ENCODE data around the gene MICOS13.

MICOS13 gene

DNA sequence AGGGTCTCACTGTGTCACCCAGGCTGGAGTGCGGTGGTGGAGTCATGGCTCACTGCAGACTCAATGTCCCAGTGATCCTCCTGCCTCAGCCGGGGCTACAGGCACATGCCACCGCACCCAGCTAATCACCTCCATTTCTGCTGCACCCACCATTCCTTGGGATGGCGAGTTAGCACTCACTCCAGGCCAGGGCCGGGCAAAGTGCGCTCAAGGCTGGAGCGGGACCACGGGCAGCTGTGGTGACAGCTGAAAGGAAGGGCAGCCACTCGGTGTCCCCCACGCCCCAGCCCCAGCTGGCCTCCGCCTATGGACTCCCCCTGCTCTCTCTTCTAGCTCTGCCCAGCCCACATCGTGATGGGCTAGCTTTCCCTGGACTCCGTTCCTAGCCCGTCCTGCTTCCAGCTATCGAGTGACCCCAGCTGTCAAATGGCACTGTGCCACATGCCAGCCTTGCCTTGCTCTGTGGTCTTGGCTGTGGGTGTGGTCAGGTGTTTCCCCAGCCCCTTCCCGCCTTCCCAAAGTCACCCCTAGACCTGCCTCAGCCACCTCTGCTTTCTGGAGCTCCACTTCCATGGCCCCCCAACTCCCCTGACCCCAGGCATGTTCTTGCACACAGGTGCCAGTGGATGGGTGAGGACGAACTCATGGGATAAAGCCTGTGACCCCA is 4.1 kb downstream of the MICOS13 start:
- no peak for DNase-seq
- TF ChIP-seq, protein P1, sequence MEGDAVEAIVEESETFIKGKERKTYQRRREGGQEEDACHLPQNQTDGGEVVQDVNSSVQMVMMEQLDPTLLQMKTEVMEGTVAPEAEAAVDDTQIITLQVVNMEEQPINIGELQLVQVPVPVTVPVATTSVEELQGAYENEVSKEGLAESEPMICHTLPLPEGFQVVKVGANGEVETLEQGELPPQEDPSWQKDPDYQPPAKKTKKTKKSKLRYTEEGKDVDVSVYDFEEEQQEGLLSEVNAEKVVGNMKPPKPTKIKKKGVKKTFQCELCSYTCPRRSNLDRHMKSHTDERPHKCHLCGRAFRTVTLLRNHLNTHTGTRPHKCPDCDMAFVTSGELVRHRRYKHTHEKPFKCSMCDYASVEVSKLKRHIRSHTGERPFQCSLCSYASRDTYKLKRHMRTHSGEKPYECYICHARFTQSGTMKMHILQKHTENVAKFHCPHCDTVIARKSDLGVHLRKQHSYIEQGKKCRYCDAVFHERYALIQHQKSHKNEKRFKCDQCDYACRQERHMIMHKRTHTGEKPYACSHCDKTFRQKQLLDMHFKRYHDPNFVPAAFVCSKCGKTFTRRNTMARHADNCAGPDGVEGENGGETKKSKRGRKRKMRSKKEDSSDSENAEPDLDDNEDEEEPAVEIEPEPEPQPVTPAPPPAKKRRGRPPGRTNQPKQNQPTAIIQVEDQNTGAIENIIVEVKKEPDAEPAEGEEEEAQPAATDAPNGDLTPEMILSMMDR (IDR thresholded peaks at IDR 0.05; ENCODE audit: low read depth, low read length), result no peak
- Histone ChIP-seq H3K27me3 (ENCODE audit: insufficient read depth, low read depth, severe bottlenecking) (no peaks in the 10 kb centered on the region), H3K4me3 (ENCODE audit: low read depth, low read length) (no peak overlapping the region), H3K9me3 (ENCODE audit: severe bottlenecking) (no peaks in the 10 kb centered on the region), H3K36me3 (peaks cover 25% of the 10 kb centered on the region), H3K27ac (no peak overlapping the region)

DNA sequence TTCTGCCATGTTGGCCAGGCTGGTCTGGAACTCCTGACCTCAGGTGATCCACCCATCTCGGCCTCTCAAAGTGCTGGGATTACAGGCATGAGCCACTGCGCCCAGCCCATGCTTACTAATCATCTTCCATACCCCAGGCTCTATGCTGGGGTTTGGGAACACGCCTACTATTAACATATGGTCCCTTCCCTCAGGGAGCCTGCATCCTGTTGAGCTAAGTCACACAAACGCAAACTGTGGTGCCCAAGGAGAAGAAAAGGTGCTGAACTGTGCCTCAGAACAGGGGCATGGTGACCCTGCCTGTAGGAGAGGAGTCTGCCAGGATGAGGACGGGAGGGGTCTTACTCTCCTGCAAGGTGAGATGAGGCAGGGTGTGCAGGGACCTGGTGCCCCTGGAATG is 5.6 kb downstream of the MICOS13 start:
- Histone ChIP-seq H3K36me3 (peaks cover 29% of the 10 kb centered on the region), H3K27me3 (ENCODE audit: insufficient read depth, low read depth, severe bottlenecking) (no peaks in the 10 kb centered on the region), H3K9me3 (ENCODE audit: severe bottlenecking) (no peaks in the 10 kb centered on the region), H3K27ac (peak overlapping the region; percentile 26; the same call in 1 of the 2 replicates), H3K4me3 (ENCODE audit: low read depth, low read length) (no peak overlapping the region)
- TF ChIP-seq, protein P1 (IDR thresholded peaks at IDR 0.05; ENCODE audit: low read depth, low read length), result no peak
- DNase-seq, result no peak

DNA sequence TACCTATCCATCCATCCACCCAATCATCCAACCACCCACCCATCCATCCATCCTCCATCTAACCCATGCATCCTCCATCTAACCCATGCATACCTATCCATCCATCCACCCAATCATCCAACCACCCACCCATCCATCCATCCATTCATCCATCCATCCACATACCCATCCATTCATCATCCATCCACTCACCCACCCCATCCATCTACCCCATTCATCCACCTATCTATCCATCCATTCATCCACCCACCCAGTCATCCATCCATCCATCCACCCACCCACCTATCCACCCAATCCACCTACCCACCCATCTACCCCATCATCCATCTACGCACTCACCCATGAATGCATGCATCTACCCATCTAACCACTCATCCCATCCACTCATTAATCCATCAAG is 6.6 kb downstream of the MICOS13 start:
- H3K4me3 ChIP-seq (ENCODE audit: low read depth, low read length), result no peak overlapping the region
- TF ChIP-seq, protein P1 (IDR thresholded peaks at IDR 0.05; ENCODE audit: low read depth, low read length), result no peak
- H3K36me3 ChIP-seq, result peaks cover 39% of the 10 kb centered on the region
- no peaks in the 10 kb centered on the region for H3K27me3 ChIP-seq (ENCODE audit: insufficient read depth, low read depth, severe bottlenecking)
- no peaks in the 10 kb centered on the region for H3K9me3 ChIP-seq (ENCODE audit: severe bottlenecking)
- no peak for DNase-seq
- H3K27ac ChIP-seq, result no peak overlapping the region

DNA sequence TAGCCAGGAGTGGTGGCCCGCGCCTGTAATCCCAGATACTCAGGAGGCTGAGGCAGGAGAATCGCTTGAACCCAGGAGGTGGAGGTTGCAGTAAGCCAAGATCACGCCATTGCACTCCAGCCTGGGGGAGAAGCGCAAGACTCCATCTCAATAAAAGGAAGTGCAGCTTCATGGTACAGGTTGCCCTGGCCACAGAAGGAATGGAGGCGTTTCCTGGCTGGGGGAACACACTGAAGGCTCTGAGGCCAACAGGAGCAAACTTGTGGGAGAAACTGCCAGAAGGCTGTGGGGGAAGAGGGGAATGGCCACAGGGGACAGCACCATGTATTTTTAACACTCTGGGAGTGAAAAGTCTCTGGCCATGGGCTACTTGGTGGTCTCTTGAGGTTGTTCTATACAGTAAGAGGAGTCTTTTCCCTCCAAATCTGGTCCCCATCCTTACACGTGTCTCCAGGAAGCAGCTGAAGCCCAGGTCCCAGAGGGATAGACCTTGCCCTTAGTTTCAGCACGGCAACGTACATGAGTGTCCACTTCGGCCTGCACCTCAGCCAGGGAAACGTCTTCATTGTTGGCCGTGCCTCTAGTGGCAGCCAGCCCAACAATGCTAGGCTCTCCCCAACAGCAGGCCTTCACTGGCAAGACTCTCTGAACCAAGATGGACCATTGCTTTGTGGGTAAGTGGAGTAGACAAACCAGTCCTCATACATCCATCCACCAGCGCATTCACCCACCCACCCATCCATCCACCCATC is 7.4 kb downstream of the MICOS13 start:
- Histone ChIP-seq H3K27me3 (ENCODE audit: insufficient read depth, low read depth, severe bottlenecking) (no peaks in the 10 kb centered on the region), H3K4me3 (ENCODE audit: low read depth, low read length) (no peak overlapping the region), H3K36me3 (peaks cover 41% of the 10 kb centered on the region), H3K9me3 (ENCODE audit: severe bottlenecking) (no peaks in the 10 kb centered on the region), H3K27ac (no peak overlapping the region)
- DNase-seq, result no peak
- TF ChIP-seq, protein P1 (IDR thresholded peaks at IDR 0.05; ENCODE audit: low read depth, low read length), result no peak

DNA sequence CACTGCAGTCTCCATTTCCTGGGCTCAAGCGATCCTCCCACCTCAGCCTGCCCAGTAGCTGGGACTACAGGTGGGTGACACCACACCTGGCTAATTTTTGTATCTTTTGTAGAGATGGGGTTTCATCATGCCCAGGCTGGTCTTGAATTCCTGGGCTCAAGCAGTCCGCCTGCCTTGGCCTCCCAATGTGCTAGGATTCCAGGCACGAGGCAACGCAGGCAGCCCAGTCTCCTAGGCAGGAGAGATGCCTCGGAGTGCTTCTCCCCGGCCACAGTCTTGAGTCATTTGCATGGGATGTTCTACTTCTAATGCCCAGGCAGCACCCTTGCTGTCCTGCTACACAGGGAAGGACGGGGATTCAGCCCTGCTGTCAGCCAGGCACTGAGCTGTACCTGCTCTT is 8.7 kb downstream of the MICOS13 start:
- DNase-seq, result no peak
- Histone ChIP-seq H3K4me3 (ENCODE audit: low read depth, low read length) (no peak overlapping the region), H3K27me3 (ENCODE audit: insufficient read depth, low read depth, severe bottlenecking) (no peaks in the 10 kb centered on the region), H3K27ac (no peak overlapping the region), H3K9me3 (ENCODE audit: severe bottlenecking) (no peaks in the 10 kb centered on the region), H3K36me3 (peaks cover 54% of the 10 kb centered on the region)
- TF ChIP-seq, protein P1 (IDR thresholded peaks at IDR 0.05; ENCODE audit: low read depth, low read length), result no peak
